GM12801 (cell line): ENCODE data around the gene KRTAP5-1.

Experiments
- CTCF ChIP-seq: IDR thresholded peaks from one replicate; pipeline ENCODE4 v1.5.1; 2011; ENCODE audit warnings: control low read depth; ENCODE audit not compliant: insufficient read length; ENCODE audit errors: extremely low read depth

KRTAP5-1 gene

GRCh38 chr11:1556278-1556902, 28.7 kb downstream of the KRTAP5-1 start:
- no peak for TF ChIP-seq CTCF

GRCh38 chr11:1555713-1556153, 29.4 kb downstream of the KRTAP5-1 start:
- TF ChIP-seq CTCF, result no peak

- no peak for TF ChIP-seq CTCF
Measured at GRCh38 chr11:1554981-1555712, 29.9 kb downstream of the KRTAP5-1 start.

- TF ChIP-seq CTCF, result no peak
Measured at GRCh38 chr11:1553808-1554594, 31.1 kb downstream of the KRTAP5-1 start.

- no peak for TF ChIP-seq CTCF
Measured at GRCh38 chr11:1549338-1550330, 35.4 kb downstream of the KRTAP5-1 start.

- no peak for TF ChIP-seq CTCF
Measured at GRCh38 chr11:1548221-1549070, 36.6 kb downstream of the KRTAP5-1 start.
